NB4 (cell line): Measurements from ENCODE around the gene PSMD3.

Source experiments
- DNase-seq: peaks from one replicate; pipeline ENCODE4 v3.0.0; 2010; ENCODE audit warnings: low read depth
- H3K4me3 ChIP-seq: one replicate; pipeline ENCODE4 v1.5.1; 2011; ENCODE audit warnings: mild to moderate bottlenecking, low read depth, low read length, moderate library complexity
- MYC ChIP-seq: IDR thresholded peaks from 2 replicates; pipeline ENCODE4 v1.6.1; 2011; ENCODE audit warnings: low read depth, low read length
- POLR2A ChIP-seq: IDR thresholded peaks from 2 replicates; pipeline ENCODE4 v1.6.1; 2011; ENCODE audit warnings: mild to moderate bottlenecking; ENCODE audit not compliant: insufficient read length; ENCODE audit errors: extremely low read depth
- TF ChIP-seq, protein P1 (sequence below): IDR thresholded peaks from 2 replicates; pipeline ENCODE4 v1.6.1; 2011; ENCODE audit warnings: low read depth, low read length
- TF ChIP-seq, protein P2 (sequence below): IDR thresholded peaks from one replicate; pipeline ENCODE4 v1.5.1; 2012; ENCODE audit warnings: low read depth, low read length

The PSMD3 gene

DNA sequence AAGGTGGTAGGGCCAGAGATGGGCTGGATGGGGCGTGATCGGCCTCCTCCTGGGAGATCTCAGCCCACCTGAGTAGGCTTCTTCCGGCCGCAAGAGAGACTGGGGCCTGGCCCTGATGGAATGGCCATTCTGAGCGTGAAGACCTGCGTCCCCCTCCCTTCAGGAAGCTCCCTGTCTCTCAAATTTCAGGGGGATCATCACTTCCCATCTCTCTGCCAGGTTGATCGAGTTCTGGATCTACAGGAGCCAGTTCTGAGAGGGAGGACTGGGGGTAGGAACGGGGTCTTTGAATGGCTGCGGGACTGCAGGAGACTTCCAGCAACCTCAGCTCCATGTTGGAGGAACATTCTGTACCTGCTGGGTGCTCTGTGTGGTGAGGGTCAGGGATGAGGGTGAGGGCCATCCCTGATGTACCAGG, 27.1 kb upstream of the PSMD3 start:
- peak overlapping the region; percentile 42 for H3K4me3 ChIP-seq
- no peak for DNase-seq
- TF ChIP-seq MYC (no peak), POLR2A (no peak)
- TF ChIP-seq, protein P1, sequence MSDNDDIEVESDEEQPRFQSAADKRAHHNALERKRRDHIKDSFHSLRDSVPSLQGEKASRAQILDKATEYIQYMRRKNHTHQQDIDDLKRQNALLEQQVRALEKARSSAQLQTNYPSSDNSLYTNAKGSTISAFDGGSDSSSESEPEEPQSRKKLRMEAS, result no peak
- TF ChIP-seq, protein P2, sequence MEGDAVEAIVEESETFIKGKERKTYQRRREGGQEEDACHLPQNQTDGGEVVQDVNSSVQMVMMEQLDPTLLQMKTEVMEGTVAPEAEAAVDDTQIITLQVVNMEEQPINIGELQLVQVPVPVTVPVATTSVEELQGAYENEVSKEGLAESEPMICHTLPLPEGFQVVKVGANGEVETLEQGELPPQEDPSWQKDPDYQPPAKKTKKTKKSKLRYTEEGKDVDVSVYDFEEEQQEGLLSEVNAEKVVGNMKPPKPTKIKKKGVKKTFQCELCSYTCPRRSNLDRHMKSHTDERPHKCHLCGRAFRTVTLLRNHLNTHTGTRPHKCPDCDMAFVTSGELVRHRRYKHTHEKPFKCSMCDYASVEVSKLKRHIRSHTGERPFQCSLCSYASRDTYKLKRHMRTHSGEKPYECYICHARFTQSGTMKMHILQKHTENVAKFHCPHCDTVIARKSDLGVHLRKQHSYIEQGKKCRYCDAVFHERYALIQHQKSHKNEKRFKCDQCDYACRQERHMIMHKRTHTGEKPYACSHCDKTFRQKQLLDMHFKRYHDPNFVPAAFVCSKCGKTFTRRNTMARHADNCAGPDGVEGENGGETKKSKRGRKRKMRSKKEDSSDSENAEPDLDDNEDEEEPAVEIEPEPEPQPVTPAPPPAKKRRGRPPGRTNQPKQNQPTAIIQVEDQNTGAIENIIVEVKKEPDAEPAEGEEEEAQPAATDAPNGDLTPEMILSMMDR, result no peak

DNA sequence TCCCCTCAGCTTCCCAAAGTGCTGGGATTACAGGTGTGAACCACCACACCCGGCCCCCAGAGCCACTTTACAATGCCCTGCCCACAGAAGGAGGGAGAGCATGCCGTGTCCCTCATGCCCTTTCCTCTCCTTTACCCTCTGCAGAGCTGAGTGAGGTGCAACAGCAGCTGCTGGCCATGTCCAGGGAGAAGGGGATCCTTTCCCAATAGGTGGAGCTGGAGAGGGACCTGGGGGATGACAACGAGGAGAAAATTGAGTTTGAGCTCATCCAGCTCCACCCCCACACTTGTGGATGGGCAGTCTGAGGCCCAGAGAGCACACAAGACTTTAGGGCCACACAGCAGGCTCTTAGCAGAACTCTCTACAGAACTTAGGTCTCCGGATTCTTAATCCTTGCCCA, 25.7 kb upstream of the PSMD3 start:
- DNase-seq, result no peak
- H3K4me3 ChIP-seq, result no peak overlapping the region
- TF ChIP-seq MYC (no peak), POLR2A (no peak)
- TF ChIP-seq, protein P2, result no peak
- TF ChIP-seq, protein P1, result no peak

DNA sequence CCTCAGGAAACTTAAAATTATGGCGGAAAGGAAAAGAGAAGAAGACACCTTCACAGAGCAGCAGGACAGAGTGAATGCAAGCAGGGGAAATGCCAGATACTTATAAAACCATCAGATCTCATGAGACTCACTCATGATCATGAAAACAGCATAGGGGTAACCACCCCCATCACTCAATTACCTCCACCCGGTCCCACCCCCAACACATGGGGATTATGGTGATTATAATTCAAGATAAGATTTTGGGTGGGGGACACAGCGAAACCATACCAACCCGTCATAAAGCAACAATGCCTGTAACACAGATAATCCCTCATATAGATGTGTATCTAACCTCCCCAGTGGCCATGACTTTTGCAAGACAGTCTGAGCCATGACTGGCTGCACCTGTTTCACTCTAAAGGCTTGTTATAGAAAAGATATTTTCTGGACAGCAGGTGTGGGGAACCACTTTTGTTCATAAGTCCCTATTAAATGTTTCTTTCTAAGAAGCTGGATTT, 24.8 kb upstream of the PSMD3 start:
- H3K4me3 ChIP-seq, result no peak overlapping the region
- DNase-seq, result no peak
- TF ChIP-seq, protein P2, result no peak

DNA sequence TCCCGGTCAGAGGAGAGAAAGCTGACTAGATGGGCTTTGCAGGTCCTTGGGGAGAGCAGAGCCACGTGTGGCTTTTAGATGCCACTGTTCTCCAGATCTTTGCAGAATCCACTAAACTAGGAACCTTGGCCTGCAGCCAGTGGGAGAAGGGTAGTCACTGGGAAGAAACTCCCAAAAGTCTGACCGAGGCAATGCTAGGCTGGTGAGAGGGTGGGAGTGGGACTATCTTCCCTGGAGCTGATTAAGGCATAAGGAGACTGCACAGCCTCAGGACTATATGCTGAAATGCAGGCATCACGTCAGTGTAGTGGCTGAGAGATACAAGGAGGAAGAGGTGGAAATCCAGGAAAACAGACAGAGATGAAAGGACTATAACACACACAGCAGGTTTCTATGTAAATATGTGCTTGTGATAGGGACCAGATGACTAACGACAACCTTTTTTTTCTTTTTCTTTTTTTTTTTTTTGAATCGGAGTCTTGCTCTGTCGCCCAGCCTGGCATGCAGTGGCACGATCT, 20.0 kb upstream of the PSMD3 start:
- no peak for TF ChIP-seq POLR2A
- TF ChIP-seq, protein P2, result no peak
- DNase-seq, result no peak
- H3K4me3 ChIP-seq, result no peak overlapping the region

DNA sequence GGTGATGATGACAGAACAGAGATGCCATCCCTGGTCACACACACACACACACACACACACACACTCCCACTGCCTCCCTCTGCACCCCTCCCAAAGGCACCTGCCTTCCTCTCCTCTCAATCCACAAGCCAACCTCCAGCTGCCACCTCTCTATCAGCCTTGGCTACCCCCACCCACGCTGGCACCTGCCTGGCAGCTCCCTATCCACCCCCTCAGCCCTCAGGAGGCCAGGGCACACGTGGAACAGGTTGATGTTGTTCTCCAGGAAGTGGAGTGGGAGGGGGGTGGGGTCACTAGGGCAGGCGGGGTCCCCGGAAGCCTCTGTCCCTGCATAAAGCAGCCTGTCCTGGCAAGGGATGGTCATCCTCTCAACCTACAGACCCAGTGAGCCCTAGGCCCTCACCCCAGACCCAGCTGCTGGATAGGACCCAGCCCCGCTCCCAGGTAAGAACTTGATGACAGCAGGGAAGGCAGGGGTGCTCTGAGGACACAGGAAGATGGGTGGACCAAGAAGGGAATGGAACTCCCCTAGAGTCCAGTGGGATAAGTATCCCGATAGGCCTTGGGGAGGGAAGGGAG, 17.9 kb upstream of the PSMD3 start, which contains the start of gene GSDMA:
GSDMA (plus strand) TSS at position 363 of the 579 bp plus-strand sequence. CDS start 2,684 bp downstream, outside the sequence.
- H3K4me3 ChIP-seq, result no peak within 1 kb of the TSS
- TF ChIP-seq, protein P2, result no peak
- TF ChIP-seq, protein P1, result no peak
- no peak for TF ChIP-seq MYC
- TF ChIP-seq POLR2A, result no peak
- DNase-seq, result no peak

DNA sequence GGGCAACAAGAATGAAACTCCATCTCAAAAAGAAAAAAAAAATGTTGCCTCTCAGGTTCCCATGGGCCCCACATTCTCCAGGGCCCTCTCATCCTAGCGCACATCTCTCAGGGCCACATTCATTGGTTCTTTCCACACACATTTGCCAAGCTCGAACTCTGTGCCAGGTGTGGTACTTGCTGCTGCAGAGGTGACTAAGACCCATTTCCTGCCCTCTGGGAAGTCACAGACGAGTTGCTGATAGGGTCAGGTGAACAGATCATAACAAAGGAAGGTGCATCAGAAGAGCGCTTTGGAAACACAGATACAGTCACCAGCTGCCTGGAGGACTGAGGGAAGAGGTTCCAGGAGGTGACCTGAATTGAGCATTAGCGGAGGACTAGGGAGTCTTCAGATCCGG, 16.8 kb upstream of the PSMD3 start:
- no peak for DNase-seq
- no peak overlapping the region for H3K4me3 ChIP-seq
- TF ChIP-seq POLR2A (no peak), MYC (no peak)
- TF ChIP-seq, protein P1, result no peak
- TF ChIP-seq, protein P2, result no peak
